ENCODE measurements around the gene TP53BP1. TPM values are rescaled to one million over a fixed set of nuclear protein-coding genes. Genes with fewer than 3 reads are reported as not detected.

Gene TP53BP1
- total RNA-seq, 1 experiment from 2014 or later = 54.1 TPM

DNA sequence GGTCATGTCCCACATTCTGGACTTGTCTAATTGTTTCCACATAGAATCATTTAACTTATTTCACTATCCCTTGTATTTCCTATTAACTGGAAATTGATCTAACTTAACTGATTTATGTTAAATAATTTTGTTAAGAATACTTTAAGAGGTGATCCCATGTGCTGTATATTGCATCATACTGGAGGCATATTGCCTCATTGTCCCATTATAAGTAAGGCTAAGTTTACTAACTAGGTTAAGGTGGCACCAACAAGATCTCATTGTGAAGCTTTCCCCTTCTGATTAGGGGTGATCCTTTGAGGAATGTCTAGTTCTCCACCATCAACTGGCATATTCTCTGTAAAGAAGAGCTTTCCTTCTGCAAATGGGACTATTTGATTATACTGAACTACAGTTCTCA lies 48.8 kb upstream of the TP53BP1 start:
- CTCF ChIA-PET = interaction anchor here (1.0 to 1.4 kb wide), 2 partner anchors 27 to 31 kb away, joined by 4 to 7 read pairs; no protein-coding TSS in a partner anchor
- no peak overlapping the region for H3K4me2 ChIP-seq (ENCODE audit: low read length)
- TF ChIP-seq CEBPB (IDR thresholded peaks at IDR 0.05; ENCODE audit: low read depth) = peak; percentile 82
- no peak for TF ChIP-seq RAD21 (IDR thresholded peaks at IDR 0.05; ENCODE audit: low read depth)
- TF ChIP-seq, protein P1, sequence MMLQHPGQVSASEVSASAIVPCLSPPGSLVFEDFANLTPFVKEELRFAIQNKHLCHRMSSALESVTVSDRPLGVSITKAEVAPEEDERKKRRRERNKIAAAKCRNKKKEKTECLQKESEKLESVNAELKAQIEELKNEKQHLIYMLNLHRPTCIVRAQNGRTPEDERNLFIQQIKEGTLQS (IDR thresholded peaks at IDR 0.05) = peak; percentile 56
- POLR2A ChIA-PET = no interaction called here
- H2AFZ ChIP-seq (ENCODE audit: low read depth, low read length, poor library complexity, severe bottlenecking) = no peak overlapping the region
- H3K9me2 ChIP-seq (ENCODE audit: insufficient read depth) = no peaks in the 10 kb centered on the region
- no peak overlapping the region for H3K4me3 ChIP-seq (replicated peaks in 1 of 2; ENCODE audit: low read depth in 1 of 2, low read length in 2 of 2)
- no peak overlapping the region for H3K9ac ChIP-seq (ENCODE audit: low read length)
- H3K27ac ChIP-seq (ENCODE audit: low read depth, low read length) = no peak overlapping the region
- RAD21 ChIA-PET (ENCODE audit: low non-redundant PET in 1 of 2, low total read pairs in 2 of 2, uncharacterized antibody in 2 of 2, unreplicated experiment in 2 of 2) = no interaction called here
- no peak for DNase-seq (ENCODE audit: low read depth, low spot score)
- no peaks in the 10 kb centered on the region for H4K20me1 ChIP-seq (ENCODE audit: insufficient read depth)
- no peaks in the 10 kb centered on the region for H3K36me3 ChIP-seq (ENCODE audit: control insufficient read depth in 1 of 2, insufficient read depth in 2 of 2, low read length in 2 of 2)
- no peaks in the 10 kb centered on the region for H3K9me3 ChIP-seq (ENCODE audit: control insufficient read depth in 1 of 2, insufficient read depth in 1 of 2, low read depth in 1 of 2, low read length in 2 of 2)
- no peaks in the 10 kb centered on the region for H3K27me3 ChIP-seq (ENCODE audit: insufficient read depth, low read length)
- intact Hi-C loops (cut with micrococcal nuclease) = no loop called here
- H3K4me1 ChIP-seq (ENCODE audit: control insufficient read depth in 1 of 2, insufficient read depth in 2 of 2, low read length in 2 of 2) = no peaks in the 10 kb centered on the region
- no peaks in the 10 kb centered on the region for H3K79me2 ChIP-seq (ENCODE audit: insufficient read depth, low read length)
- BruUV-seq (replicated peaks) = no TSS peak
- ATAC-seq = no peak

DNA sequence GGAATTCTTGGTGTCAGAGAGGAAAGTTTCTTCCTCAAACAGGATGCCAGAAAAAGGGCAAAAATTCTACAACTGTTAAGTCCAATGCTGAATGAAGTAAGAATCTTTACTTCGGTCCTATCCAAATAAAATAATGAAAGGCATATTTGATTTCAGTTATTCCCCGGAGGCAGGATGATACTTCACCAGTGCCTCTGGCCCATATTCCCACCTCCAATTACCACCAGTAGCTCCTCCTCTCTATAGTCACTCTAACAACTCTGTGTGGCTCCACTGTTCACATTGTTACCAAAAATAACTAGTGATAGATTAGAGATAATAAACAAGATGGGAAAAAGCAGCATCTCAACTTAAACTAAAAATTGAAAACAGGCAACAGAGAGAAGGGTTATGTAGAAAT lies 45.1 kb upstream of the TP53BP1 start:
- H3K27ac ChIP-seq (ENCODE audit: low read depth, low read length) = no peak overlapping the region
- peaks cover 2 to 5% of the 10 kb centered on the region in 2 experiments; a peak in 2 of 4 replicates for H3K36me3 ChIP-seq (ENCODE audit: control insufficient read depth in 1 of 2, insufficient read depth in 2 of 2, low read length in 2 of 2)
- H3K4me3 ChIP-seq (replicated peaks in 1 of 2; ENCODE audit: low read depth in 1 of 2, low read length in 2 of 2) = no peak overlapping the region
- BruUV-seq (replicated peaks) = no TSS peak
- no peak for TF ChIP-seq FOSL1 (IDR thresholded peaks at IDR 0.05; ENCODE audit: low read depth)
- TF ChIP-seq EGR1 (IDR thresholded peaks at IDR 0.05; ENCODE audit: low read depth) = no peak
- TF ChIP-seq, protein P2, sequence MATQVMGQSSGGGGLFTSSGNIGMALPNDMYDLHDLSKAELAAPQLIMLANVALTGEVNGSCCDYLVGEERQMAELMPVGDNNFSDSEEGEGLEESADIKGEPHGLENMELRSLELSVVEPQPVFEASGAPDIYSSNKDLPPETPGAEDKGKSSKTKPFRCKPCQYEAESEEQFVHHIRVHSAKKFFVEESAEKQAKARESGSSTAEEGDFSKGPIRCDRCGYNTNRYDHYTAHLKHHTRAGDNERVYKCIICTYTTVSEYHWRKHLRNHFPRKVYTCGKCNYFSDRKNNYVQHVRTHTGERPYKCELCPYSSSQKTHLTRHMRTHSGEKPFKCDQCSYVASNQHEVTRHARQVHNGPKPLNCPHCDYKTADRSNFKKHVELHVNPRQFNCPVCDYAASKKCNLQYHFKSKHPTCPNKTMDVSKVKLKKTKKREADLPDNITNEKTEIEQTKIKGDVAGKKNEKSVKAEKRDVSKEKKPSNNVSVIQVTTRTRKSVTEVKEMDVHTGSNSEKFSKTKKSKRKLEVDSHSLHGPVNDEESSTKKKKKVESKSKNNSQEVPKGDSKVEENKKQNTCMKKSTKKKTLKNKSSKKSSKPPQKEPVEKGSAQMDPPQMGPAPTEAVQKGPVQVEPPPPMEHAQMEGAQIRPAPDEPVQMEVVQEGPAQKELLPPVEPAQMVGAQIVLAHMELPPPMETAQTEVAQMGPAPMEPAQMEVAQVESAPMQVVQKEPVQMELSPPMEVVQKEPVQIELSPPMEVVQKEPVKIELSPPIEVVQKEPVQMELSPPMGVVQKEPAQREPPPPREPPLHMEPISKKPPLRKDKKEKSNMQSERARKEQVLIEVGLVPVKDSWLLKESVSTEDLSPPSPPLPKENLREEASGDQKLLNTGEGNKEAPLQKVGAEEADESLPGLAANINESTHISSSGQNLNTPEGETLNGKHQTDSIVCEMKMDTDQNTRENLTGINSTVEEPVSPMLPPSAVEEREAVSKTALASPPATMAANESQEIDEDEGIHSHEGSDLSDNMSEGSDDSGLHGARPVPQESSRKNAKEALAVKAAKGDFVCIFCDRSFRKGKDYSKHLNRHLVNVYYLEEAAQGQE (IDR thresholded peaks at IDR 0.05; ENCODE audit: low read depth) = no peak
- no peak for TF ChIP-seq RAD21 (IDR thresholded peaks at IDR 0.05; ENCODE audit: low read depth)
- TF ChIP-seq SIN3A (IDR thresholded peaks at IDR 0.05; ENCODE audit: low read depth) = no peak
- TF ChIP-seq SRF (IDR thresholded peaks at IDR 0.05; ENCODE audit: low read depth) = no peak
- TF ChIP-seq, protein P3, sequence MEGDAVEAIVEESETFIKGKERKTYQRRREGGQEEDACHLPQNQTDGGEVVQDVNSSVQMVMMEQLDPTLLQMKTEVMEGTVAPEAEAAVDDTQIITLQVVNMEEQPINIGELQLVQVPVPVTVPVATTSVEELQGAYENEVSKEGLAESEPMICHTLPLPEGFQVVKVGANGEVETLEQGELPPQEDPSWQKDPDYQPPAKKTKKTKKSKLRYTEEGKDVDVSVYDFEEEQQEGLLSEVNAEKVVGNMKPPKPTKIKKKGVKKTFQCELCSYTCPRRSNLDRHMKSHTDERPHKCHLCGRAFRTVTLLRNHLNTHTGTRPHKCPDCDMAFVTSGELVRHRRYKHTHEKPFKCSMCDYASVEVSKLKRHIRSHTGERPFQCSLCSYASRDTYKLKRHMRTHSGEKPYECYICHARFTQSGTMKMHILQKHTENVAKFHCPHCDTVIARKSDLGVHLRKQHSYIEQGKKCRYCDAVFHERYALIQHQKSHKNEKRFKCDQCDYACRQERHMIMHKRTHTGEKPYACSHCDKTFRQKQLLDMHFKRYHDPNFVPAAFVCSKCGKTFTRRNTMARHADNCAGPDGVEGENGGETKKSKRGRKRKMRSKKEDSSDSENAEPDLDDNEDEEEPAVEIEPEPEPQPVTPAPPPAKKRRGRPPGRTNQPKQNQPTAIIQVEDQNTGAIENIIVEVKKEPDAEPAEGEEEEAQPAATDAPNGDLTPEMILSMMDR (IDR thresholded peaks at IDR 0.05 in 2 of 3, conservative IDR thresholded peaks at IDR 0.05 in 1 of 3; ENCODE audit: borderline replicate concordance in 1 of 3, insufficient read depth in 1 of 3, low read depth in 2 of 3, low read length in 2 of 3) = no peak
- TF ChIP-seq EZH2phosphoT487 (IDR thresholded peaks at IDR 0.05; ENCODE audit: borderline replicate concordance) = no peak
- TF ChIP-seq SP1 (IDR thresholded peaks at IDR 0.05; ENCODE audit: low read depth) = no peak
- TF ChIP-seq POLR2AphosphoS5 (IDR thresholded peaks at IDR 0.05; ENCODE audit: low read depth, low read length) = no peak
- TF ChIP-seq CEBPB (IDR thresholded peaks at IDR 0.05; ENCODE audit: low read depth) = no peak
- TF ChIP-seq POLR2A (IDR thresholded peaks at IDR 0.05; ENCODE audit: borderline replicate concordance, extremely low read depth, insufficient read depth, insufficient read length) = no peak
- TF ChIP-seq ZNF274 (IDR thresholded peaks at IDR 0.05; ENCODE audit: low read depth, low read length) = no peak
- TF ChIP-seq CBX3 (IDR thresholded peaks at IDR 0.05; ENCODE audit: low read depth) = no peak
- H3K9me2 ChIP-seq (ENCODE audit: insufficient read depth) = no peaks in the 10 kb centered on the region
- no peaks in the 10 kb centered on the region for H3K9me3 ChIP-seq (ENCODE audit: control insufficient read depth in 1 of 2, insufficient read depth in 1 of 2, low read depth in 1 of 2, low read length in 2 of 2)
- H2AFZ ChIP-seq (ENCODE audit: low read depth, low read length, poor library complexity, severe bottlenecking) = no peak overlapping the region
- no peaks in the 10 kb centered on the region for H4K20me1 ChIP-seq (ENCODE audit: insufficient read depth)
- H3K9ac ChIP-seq (ENCODE audit: low read length) = no peak overlapping the region
- intact Hi-C loops (cut with micrococcal nuclease) = no loop called here
- no peak for DNase-seq (ENCODE audit: low read depth, low spot score)
- ATAC-seq = no peak
- ChIA-PET CTCF (no interaction called here), POLR2A (no interaction called here), RAD21 (ENCODE audit: low non-redundant PET in 1 of 2, low total read pairs in 2 of 2, uncharacterized antibody in 2 of 2, unreplicated experiment in 2 of 2) (no interaction called here)
- no peak overlapping the region for H3K4me2 ChIP-seq (ENCODE audit: low read length)
- no peaks in the 10 kb centered on the region for H3K27me3 ChIP-seq (ENCODE audit: insufficient read depth, low read length)
- H3K4me1 ChIP-seq (ENCODE audit: control insufficient read depth in 1 of 2, insufficient read depth in 2 of 2, low read length in 2 of 2) = no peaks in the 10 kb centered on the region
- H3K79me2 ChIP-seq (ENCODE audit: insufficient read depth, low read length) = no peaks in the 10 kb centered on the region

Measured in HCT116 (cell line).